Right atrium auricular region (tissue), 2 donors: ENCODE results near the gene GRIN2A. TPM values are rescaled to one million over a fixed set of nuclear protein-coding genes. Genes with fewer than 3 reads are reported as not detected.

Experiments used
- DNase-seq: peaks from one replicate; pipeline ENCODE4 v3.0.0-alpha.2; 2019; ENCODE audit warnings: low spot score
- H3K27ac ChIP-seq, 2 donors: fragments of 200-600 bp; sonication (generic); 1 replicate in 1 of 2; 2 replicates in 1 of 2; pipeline ENCODE4 v1.5.1; 2016 to 2019
- H3K27me3 ChIP-seq, 2 donors: fragments of 200-600 bp; sonication (generic); one replicate each; pipeline versions ENCODE4 v1.5.1 to v1.6.0; 2017 to 2019
- H3K36me3 ChIP-seq: fragments of 200-600 bp; sonication (generic); one replicate; pipeline ENCODE4 v1.5.1; 2016
- H3K4me1 ChIP-seq, 2 donors: fragments of 200-600 bp; sonication (generic); one replicate each; pipeline versions ENCODE4 v1.5.1 to v1.6.0; 2017 to 2019
- H3K4me3 ChIP-seq, 2 donors: fragments of 200-600 bp; sonication (generic); 1 replicate in 1 of 2; 2 replicates in 1 of 2; pipeline ENCODE4 v1.5.1; 2017 to 2019; ENCODE audit warnings: mild to moderate bottlenecking in 1 of 2, moderate library complexity in 1 of 2
- H3K9me3 ChIP-seq, 2 donors: fragments of 200-600 bp; sonication (generic); one replicate each; pipeline ENCODE4 v1.5.1; 2019
- total RNA-seq, 2 donors: library from RNA; depleted of rRNA; stranded (reverse); fragments of >200 nt; gene quantifications; one replicate each; pipeline ENCODE4 v1.1.0, GENCODE V29; 2016
- TF ChIP-seq, protein P1 (sequence below), 2 donors: fragments of 200-600 bp; sonication (generic); IDR thresholded peaks; one replicate each; pipeline ENCODE4 v1.5.1; 2019; ENCODE audit warnings: antibody characterized with exemption in 2 of 2

Gene GRIN2A
- total RNA-seq, 2 donors from 2014 or later: 3.8 to 7.4 TPM

- DNase-seq: peak; percentile 11
- peaks cover 0 to 12% of the 10 kb centered on the region in 2 donors for H3K27me3 ChIP-seq
- TF ChIP-seq, protein P1, sequence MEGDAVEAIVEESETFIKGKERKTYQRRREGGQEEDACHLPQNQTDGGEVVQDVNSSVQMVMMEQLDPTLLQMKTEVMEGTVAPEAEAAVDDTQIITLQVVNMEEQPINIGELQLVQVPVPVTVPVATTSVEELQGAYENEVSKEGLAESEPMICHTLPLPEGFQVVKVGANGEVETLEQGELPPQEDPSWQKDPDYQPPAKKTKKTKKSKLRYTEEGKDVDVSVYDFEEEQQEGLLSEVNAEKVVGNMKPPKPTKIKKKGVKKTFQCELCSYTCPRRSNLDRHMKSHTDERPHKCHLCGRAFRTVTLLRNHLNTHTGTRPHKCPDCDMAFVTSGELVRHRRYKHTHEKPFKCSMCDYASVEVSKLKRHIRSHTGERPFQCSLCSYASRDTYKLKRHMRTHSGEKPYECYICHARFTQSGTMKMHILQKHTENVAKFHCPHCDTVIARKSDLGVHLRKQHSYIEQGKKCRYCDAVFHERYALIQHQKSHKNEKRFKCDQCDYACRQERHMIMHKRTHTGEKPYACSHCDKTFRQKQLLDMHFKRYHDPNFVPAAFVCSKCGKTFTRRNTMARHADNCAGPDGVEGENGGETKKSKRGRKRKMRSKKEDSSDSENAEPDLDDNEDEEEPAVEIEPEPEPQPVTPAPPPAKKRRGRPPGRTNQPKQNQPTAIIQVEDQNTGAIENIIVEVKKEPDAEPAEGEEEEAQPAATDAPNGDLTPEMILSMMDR (IDR thresholded peaks at IDR 0.05): peak; percentile 78 to 98
Measured at GRCh38 chr16:10181196-10182162, 749 bp downstream of the GRIN2A start.

DNA sequence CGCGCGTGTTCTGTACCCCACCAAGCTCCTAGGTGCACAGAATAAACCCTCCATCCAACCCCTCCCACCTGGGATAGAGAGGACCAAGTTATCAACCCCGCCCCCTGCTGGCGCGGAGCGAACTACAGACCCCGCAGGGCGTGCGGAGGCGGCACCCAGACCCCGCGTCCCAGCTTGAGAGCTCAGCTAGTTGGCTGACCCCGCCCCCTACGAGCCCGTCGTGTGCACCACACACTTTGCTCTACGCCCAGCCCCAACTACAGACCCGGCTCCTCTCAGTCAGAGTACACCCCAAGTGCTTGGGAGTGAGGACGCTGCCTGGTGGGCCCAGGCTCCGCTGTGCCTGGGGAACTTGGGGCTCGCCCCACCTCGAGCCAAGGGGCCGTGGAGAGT lies 1.5 kb downstream of the GRIN2A start:
- Histone ChIP-seq H3K4me1 (peaks cover 0 to 32% of the 10 kb centered on the region in 2 donors), H3K36me3 (no peaks in the 10 kb centered on the region), H3K4me3 (peak overlapping the region in 1 of 2 donors; percentile 45), H3K27ac (no peak overlapping the region), H3K27me3 (peaks cover 0 to 12% of the 10 kb centered on the region in 2 donors), H3K9me3 (no peaks in the 10 kb centered on the region)
- TF ChIP-seq, protein P1 (IDR thresholded peaks at IDR 0.05): peak in 1 of 2 donors; percentile 56
- DNase-seq: no peak

More at GRCh38 chr16:10181196-10182162, 749 bp downstream of the GRIN2A start:
- Histone ChIP-seq H3K27ac (no peak overlapping the region), H3K9me3 (no peaks in the 10 kb centered on the region), H3K4me1 (peaks cover 0 to 32% of the 10 kb centered on the region in 2 donors), H3K36me3 (no peaks in the 10 kb centered on the region), H3K4me3 (peak overlapping the region; percentile 12 to 45)

- Histone ChIP-seq H3K4me1 (peaks cover 0 to 32% of the 10 kb centered on the region in 2 donors), H3K27ac (no peak overlapping the region), H3K9me3 (no peaks in the 10 kb centered on the region), H3K4me3 (no peak overlapping the region), H3K36me3 (no peaks in the 10 kb centered on the region), H3K27me3 (peaks cover 0 to 12% of the 10 kb centered on the region in 2 donors)
- TF ChIP-seq, protein P1 (IDR thresholded peaks at IDR 0.05): no peak
- no peak for DNase-seq
Measured at GRCh38 chr16:10180042-10180770, 2.0 kb downstream of the GRIN2A start.

- Histone ChIP-seq H3K4me1 (peaks cover 0 to 31% of the 10 kb centered on the region in 2 donors), H3K36me3 (no peaks in the 10 kb centered on the region), H3K4me3 (no peak overlapping the region), H3K27me3 (peaks cover 0 to 12% of the 10 kb centered on the region in 2 donors), H3K9me3 (no peaks in the 10 kb centered on the region), H3K27ac (no peak overlapping the region)
- TF ChIP-seq, protein P1 (IDR thresholded peaks at IDR 0.05): no peak
- no peak for DNase-seq
Measured at GRCh38 chr16:10178526-10178925, 3.7 kb downstream of the GRIN2A start.

- no peak overlapping the region for H3K4me3 ChIP-seq
- no peak for DNase-seq
- TF ChIP-seq, protein P1 (IDR thresholded peaks at IDR 0.05): no peak
- no peaks in the 10 kb centered on the region for H3K36me3 ChIP-seq
- H3K27ac ChIP-seq: no peak overlapping the region
- H3K4me1 ChIP-seq: peaks cover 0 to 26% of the 10 kb centered on the region in 2 donors
- peaks cover 0 to 12% of the 10 kb centered on the region in 2 donors for H3K27me3 ChIP-seq
- no peaks in the 10 kb centered on the region for H3K9me3 ChIP-seq
Measured at GRCh38 chr16:10178080-10178479, 4.1 kb downstream of the GRIN2A start.
